ENCODE results near the gene RALGAPB.
"Not testable (repeated sequence)": the region's sequence is repeated elsewhere in the genome, so short reads cannot be mapped to it uniquely, and the experiment has no call there.

Gene RALGAPB

DNA sequence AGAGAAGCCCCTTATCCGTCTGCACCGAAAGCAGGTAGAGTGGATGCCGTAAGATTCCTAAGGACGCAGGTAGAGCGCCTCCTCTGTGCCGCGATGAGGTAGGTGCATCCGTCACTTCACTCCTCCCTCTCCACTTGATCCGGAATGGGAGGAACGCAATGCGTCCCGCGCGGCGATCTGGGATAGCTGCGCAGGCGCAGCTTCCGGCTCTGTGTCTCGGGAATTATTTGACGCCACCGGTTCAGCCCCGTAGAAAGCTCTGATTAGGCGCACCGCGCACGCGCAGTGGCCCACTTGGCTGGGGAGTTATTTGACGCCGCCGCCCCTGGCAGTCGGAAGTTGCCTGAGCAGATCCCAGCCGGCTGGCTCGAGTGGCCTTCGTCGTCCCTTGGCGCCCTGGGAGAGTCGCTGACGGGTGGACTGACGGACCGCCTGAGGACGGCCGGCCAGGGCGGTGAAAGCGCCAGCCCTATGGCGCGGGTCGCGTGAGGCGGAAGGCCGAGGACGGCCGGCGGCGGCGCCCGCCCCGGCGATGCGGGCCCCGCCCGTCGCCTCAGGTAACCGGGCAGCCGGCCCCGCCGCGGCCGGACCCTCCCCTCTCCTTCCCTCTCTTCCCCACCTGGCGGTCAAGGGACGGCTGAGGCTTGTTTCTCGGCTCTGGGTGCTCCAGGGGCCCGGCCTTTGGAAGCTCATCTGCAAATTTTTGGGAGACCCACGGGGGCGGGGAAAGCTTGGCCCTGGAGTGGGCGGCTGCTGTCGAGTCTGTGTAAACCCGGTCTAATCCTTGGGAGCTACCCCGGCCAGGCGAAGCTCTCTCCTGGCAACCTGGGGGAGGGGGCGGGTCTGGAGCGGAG, at the start of gene RALGAPB:
Gene RALGAPB, plus strand, starts transcription at position 331 of the 854 bp plus-strand sequence. CDS start 15,590 bp downstream, outside the sequence.
- peak; percentile 100 for DNase-seq

DNA sequence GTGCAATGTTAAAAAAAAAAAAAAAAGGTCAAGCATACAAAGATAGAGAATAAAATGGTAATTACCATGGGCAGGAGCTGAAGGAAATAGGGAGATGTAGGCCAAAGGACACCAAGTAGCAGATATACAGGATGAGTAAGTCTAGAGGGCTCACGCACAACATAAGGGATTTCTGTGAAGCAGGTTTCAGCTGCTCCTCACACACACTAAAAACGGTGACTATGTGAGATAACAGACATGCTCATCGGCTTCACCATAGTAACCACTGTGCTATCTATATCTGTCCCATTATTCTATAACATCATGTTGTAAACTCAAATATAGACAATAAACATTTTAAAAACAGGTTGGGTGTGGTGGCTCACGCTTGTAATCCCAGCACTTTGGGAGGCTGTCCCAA, 49.1 kb upstream of the RALGAPB start:
- no peak for DNase-seq

DNA sequence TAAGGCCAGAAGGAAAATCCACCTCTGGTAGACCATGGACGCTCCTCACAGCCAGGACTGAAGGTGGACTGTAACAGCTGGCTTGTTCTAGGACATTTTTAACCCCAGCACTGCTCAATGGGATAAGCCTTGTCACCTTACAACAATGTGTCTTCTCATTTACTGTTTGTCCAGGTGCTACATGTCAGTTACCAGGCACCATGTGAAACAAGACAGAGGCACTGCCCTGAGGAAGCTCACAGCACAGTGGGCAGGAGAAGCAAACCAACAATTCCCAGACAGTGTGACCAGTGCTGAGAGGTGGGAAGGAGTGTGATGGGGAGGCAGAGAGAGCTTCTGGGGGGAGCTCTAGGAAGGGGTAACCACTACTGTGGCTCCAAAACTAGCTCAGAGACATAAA, 48.2 kb upstream of the RALGAPB start:
- no peak for DNase-seq

DNA sequence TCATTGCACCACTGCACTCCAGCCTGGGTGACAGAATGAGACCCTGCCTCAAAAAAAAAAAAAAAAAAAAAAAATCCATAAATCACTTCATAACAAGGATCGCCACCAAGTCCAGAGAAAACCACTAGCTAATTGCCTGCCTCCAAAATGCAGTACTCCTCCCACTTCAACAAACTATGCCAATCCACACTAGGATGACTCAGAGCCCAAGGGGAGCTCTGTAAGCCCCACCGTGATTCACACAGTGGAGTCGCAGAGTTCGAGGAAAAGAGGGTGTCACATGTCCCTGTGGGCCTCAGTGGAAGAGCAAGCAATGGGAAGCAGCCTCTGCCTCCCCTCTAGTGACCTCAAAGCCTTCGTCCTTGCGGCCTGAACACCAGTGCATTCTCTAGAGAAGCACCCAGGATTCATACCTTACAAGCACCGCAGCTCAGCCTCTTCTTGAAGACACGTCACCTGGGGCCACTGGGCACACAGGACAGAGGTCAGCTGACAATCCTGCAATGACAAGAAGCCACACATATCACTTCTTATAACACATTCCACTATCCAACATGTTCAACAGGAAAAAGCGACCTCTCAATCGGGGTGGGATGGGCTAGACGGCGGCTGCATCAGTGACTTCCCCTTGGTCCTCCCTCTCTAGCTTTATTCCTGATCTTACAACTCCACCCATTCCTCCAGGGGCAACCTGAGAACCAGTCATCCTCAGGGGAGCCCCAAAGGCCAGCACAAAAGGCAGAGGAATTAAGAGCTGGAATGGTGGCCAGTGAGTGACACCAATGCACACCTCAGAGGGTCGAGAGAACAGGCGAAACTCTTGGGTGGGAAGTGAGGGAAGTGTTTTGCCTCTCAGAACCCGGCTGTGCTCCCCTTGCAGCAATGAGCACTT, 46.4 kb upstream of the RALGAPB start:
- no peak for DNase-seq

DNA sequence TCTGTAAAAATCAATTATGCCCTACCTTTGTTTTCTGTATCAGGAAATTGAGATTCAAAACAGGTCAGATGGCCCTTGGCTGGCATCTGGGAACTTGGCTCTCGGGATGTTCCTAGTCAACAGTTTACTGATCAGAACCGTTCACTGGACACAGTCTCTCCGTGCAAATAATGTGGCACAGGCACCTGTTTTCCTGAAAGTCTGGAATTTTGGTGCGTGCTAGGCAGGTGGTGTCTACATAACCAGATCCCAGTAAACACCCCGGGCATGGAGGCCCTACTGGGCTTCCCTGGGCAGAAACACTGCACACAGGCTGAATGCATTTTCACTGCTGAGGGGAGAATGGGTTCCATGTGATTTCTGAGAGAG, 45.0 kb upstream of the RALGAPB start:
- no peak for DNase-seq

DNA sequence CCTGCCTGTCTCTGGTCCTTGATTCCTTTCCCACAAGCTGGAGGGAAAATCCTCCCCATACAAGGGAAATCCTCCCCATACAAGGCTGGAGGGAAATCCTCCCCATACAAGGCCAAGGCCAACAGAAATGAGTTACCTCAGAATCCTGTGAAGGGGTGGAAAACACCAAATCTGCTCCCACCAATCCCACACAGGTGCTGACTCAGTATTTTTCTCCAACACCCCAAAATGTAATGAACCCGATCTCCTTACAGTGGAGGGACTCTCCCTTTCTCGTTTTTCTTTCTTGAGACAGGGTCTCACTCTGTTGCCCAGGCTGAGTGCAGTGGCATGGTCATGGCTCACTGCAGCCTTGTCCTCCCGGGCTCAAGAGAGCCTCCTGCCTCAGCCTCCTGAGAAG, 43.8 kb upstream of the RALGAPB start:
- DNase-seq = no peak

DNA sequence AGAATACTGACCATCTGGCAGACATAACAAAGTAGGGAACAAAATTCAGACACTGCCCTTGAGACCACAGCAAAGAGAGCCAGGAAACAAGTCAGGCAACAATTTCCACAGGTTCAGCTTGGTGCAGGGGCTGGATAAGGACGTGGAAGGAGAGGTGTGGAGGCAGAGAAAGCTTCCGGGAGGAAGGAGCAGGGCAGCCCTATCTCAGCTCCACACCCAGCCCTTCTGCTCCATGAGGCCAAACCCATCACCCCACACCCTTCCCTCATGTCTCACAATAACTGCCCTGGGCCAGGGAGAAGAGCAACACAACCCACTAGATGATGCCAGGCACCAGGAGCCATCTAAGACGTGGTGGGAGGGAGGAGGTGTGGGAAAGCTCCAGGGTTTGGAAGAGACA, 43.3 kb upstream of the RALGAPB start:
- DNase-seq = no peak

DNA sequence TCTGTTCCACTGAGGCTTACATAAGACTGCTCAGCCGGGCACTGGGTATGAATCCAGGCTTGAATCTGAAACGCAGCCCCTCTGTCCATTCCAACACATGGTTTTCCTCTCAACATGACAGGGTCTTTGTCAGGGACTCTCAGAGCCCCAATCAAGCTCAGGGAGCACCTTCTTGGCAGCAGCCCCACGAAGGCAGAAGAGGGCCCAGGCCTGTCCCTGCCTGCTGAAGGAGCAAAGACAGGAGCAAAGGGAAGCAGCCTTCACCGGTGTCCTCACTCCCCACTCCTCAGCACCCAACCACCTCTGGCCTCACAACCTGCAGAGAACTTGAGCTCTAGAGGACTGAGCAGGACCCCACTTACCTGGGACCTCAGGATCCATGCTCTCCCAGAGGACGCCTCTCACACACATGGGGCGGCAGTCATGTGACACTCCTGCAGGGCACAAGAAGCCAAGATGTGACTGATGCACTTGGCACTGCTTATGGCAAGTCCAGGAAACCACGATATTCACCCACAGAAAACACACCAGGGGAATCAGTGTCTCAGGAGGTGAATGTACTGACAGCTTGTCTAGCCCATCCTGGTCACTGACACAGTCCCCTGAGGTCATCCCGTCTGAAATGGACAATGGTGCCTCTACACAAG, 41.8 kb upstream of the RALGAPB start:
- no peak for DNase-seq

DNA sequence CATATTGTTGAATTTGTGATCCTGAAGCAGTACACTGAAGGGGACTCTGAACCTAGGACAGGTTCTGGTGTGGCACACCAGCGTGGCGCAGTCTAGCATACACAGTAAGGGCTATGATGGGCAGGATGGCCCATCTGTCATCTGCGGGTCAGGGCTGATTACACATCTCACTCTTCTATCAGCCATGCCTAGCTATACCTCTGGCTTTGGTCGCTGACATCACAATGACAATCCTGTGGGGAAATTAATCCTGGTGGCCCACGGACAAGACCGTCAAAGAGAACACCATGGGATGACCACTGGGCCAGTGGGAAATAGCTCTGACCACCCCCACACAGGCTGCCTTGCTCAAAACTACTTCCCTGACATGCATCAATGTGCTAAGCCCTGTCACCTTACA, 40.4 kb upstream of the RALGAPB start:
- no peak for DNase-seq

DNA sequence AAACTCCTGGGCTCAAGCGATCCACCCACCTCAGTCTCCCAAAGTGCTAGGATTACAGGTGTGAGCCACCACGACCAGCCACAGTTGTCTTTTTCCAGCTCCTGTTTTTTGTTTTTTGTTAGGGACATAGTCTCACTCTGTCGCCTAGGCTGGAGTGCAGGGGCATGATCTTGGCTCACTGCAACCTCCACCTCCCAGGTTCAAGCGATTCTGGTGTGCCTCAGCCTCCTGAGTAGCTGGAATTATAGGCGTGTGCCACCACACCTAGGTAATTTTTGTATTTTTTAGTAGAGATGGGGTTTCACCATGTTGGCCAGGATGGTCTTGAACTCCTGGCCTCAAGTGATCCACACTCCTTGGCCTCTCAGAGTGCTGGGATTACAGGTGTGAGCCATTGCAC, 39.8 kb upstream of the RALGAPB start:
- DNase-seq = not testable (repeated sequence)

DNA sequence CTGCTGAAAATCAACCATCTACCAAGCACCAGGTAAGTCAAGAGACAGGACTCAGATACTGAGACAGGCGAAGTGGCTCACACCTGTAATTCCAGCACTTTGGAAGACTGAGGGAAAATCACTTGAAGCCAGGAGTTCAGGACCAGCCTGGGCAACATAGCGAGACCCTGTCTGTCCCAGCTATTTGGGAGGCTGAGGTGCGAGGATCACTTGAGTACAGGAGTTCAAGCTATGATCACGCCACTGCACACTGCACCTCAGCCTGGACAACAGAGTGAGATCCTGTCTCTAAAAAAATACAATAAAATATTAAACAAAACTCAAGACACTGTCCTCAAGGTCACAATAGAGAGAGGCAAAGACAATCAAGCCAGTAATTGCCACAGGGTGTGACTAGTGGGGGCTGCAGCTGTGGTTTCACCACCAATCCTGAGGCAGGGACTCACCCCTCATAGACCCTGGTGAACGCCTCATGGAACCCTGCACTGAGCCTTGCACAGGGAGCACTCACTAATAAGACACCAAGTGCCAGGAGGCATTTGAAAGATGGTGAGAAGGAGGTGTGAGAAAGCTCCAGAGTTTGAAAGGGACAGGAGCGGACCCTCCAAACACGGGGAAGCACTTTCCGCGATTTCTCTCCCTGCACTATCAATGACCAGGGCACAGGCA, 39.2 kb upstream of the RALGAPB start:
- no peak for DNase-seq

DNA sequence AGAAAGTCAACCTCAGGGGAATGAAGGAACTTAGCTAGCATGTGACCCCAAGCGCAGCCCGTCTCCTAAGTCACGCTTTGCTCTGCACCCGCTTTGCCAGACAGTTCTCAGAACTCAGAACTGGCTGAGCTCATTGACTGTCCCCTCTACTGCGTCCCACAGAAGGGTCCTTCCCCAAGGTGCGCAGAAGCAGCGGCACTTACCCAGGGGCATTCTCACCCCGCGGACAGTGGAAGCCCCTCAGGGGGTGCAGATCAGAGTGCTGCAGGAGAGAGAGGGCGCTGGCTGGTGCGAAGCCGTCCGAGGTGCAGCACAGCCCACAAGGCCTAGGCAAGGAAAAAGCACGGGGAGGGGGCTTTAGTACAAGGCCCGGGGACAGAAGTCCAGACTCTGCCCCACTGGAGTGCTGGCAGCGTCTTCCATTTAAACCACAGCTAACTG, 38.3 kb upstream of the RALGAPB start:
- no peak for DNase-seq

DNA sequence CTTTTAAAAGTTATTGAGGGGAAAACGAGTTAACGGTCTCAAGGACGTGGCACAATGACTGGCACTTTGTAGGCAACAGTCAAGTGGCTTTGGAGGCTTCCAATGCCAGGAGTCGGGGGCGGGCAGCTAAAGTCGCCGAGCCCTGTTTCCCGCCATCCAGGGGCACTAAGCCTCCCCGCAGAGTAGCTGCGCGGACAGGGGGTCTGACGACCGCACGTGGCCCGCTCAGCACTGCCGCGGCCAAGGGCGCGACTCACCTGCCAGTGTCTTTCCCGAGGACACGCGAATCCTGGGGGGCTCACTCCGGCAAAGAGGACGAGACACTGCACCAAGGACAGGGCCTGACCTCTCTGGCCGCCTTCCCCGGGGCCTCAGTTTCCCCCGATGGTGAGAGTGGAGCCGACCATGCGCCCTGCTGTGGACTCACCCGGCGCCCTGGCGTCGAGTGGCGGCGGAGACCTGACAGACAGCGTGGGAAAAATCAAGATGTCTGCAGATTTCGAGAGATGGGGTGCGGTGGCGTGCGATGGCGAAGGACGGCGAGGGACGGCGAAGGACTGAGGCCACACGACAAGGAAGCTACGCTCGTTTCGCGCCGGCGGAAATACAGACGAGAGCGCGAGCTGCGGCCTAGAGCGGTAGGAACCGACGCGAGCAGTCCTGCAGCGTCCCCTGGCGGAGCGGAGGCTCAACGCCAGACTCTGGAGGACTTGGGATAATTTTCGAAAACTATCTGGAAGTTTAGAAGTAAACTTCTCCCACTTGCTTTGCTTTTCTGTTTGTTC, 37.7 kb upstream of the RALGAPB start, which contains the start of gene SNHG17:
Gene SNHG17, minus strand, starts transcription at position 559 of the 785 bp plus-strand sequence.
- DNase-seq = peak; percentile 87 to 98

DNA sequence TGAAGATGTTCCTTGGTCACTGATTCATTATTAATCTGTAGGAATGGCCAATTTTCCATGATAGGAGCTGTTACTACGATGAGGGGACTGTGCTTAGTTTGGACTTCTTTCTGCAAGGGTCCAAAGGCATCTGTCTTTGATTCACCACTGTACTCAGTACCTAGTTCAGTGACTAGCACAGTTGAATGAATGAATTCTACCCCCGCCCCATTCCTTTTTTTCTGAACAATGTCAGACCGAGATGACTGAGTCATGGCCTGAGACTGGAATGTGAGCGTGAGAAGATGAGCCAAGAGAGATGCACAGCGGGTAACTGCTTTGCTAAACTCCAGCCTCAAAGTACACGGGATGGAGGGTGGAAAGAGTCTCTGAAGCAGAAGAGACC, 37.1 kb upstream of the RALGAPB start:
- DNase-seq = no peak

DNA sequence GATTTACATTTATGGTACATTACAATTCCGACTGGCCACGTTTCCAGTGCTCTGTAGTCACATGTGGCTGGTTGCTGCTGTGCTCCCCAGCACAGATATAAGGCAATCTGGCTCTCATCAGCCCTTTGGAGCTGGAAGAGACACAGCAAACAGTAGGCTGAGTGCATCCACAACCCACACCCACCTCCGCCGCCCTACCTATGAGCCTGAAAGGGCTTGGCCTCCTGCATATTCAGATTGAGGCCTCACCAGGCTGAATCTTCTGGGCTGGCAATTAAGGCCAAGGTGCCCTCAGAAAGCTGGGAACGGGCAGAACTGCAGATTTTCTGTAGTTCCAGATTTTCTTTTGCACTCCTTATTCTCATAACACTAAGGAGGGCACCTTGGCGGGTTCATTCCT, 34.8 kb upstream of the RALGAPB start:
- no peak for DNase-seq

DNA sequence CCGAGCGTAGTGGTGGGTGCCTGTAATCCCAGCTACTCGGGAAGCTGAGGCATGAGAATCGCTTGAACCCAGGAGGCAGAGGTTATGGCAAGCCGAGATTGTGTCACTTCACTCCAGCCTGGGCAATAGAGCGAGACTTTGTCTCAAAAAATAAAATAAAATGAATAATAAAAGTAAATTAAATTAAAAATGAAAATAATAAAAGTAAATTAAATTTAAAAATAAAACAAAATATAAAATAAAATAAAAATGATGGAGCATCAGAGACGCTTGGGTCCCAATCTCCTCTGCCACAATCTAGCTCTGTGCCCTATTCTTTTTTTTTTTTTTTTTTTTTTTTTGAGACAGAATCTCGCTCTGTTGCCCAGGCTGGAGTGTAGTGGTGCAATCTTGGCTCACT, 31.5 kb upstream of the RALGAPB start:
- DNase-seq = not testable (repeated sequence)

DNA sequence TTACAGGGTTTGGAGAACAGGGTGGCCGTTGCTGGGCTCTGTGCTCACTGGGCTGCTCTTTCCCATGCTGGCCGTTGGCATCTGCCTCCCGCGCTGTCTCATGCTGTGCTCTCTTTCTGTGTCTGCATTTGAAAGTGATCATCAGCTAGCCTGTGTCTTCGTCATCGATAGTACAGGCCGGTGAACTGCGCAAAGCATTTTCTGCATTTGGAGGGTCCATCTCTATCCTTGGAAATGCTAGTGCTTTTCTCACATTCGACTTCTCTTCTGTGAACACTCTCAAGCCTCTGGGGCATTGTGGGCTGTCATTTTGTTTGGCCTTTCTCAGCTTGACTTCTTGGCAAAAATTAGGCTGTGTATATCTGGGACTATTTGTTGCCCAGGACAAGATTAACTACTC, 30.7 kb upstream of the RALGAPB start:
- DNase-seq = no peak

DNA sequence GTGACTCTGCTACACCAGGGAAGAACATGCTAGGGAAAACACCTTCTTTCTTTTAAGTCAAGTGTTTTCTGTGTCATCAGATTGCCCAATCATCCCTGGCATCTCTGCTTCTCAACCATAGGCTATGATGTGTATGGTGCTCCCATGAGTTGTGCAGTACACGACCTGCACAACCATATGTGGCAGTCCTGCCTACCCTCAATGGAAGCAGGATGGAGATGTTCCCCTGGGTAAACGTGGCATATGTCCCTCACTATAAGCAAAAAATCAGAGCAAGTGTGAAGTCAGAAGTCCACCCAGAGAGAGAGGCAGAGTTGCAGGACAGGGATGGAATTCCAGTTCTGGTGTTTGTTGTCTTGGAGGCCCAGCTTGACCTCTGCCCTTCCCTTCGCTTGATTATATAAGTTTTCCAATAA, 27.3 kb upstream of the RALGAPB start:
- no peak for DNase-seq

DNA sequence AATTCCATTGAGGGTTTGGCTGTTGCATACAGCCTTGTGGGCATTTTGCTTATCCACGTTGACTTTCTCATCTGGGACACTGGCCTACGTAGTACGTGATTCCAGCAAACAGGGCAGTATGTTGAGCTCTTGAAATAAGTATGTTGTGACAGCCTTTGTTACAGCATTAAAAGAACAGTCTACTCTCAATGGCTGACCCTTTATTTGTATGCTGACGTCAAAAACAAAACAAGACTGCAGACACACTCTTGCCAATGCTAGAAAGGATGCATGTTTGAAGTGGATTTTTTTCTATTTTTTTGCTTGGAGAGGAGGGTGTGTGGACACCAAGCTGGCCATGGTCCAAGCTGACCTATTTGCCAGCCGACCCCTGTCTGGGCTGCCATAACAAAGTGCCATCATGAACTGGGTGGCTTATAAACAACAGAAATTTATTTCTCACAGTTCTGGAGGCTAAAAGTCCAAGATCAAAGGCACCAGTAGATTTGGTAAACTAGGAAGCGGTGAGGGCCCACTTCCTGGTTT, 26.7 kb upstream of the RALGAPB start:
- DNase-seq = no peak

DNA sequence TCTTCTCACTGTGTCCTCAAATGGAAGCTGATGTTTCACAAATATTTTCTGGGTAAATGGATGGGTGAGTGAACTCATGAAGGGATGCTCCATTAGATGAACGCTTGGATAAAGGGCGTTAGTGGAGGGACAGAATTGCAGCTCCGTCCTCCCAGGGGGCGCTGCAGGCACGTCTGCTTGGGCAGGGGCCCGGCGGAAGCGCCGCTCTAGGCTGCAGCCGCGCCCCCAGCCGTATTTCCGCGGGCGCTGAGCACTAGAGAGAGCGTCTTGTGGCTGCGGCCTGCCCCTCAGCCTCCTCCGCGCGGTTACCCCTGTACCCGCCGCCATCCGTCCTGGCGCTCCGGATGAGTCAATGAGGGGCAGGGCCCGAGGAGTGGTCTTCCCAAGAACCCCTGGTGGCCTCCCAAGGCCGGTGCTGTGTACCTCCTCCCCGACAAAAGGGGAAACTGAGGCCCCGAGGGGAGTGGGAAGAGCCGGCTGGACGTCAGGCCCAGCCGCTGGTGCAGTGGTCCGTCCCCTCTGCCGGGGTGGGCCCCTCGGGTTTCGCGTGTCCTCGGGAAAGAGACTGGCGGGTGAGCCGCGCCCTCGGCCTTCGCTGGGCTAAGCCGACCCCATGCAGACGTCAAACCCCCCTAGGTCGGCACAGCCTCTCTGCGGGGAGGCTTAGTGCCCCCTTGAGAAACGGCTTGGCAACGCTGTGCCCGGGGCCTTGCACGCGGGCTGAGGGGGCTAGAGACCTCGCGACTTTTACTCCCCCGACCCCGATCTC, 26.0 kb upstream of the RALGAPB start:
- peak; percentile 87 to 97 for DNase-seq

DNA sequence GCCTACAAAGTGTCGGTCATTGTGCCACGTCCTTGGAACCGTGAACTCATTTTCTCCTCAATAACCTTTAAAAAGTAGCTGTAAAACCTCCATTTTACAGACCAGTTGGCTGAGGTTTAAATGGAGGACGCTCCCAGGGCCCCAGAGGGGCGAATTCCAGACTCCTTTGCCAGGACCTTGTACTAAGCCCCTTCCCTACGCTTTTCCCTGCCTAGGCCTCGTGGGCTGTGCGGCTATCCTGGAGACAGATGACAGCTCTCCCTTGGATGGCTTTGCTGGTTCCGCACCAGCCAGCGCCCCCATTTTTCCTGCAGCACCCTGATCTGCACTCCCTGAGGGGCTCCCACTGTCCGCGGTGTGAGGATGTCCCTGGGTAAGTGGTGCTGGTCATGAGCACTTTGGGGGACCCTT, 25.4 kb upstream of the RALGAPB start:
- DNase-seq = no peak

Measured in NCI-H1930 (cell line).